Activated naive CD4-positive, alpha-beta T cell treated with anti-CD3 and anti-CD28 coated beads for 36 hours (primary cell): ENCODE measurements around the gene ARHGAP27. TPM values are rescaled to one million over a fixed set of nuclear protein-coding genes. Genes with fewer than 3 reads are reported as not detected.

ENCODE experiments used
- CTCF ChIA-PET: fragments of 350-600 bp; sonication (Branson Sonifier 250); formaldehyde crosslinking; loops from one replicate; lab custom pipeline; 2021; ENCODE audit warnings: antibody characterized with exemption; lab: Charles Lee
- DNase-seq: peaks from one replicate; pipeline ENCODE4 v3.0.0-alpha.2; 2020
- H3K27ac Mint-ChIP-seq: one replicate; pipeline ENCODE4 v1.8.0; 2021; ENCODE audit warnings: mild to moderate bottlenecking, mixed read lengths
- H3K27me3 Mint-ChIP-seq: one replicate; pipeline ENCODE4 v1.8.0; 2021; ENCODE audit warnings: low read depth, mixed read lengths
- H3K36me3 Mint-ChIP-seq: one replicate; pipeline ENCODE4 v1.8.0; 2021; ENCODE audit warnings: low read depth, mixed read lengths
- H3K4me1 Mint-ChIP-seq: one replicate; pipeline ENCODE4 v1.8.0; 2021; ENCODE audit warnings: low read depth, mixed read lengths
- H3K4me3 Mint-ChIP-seq: one replicate; pipeline ENCODE4 v1.8.0; 2021; ENCODE audit warnings: mild to moderate bottlenecking, moderate library complexity, mixed read lengths
- H3K9me3 Mint-ChIP-seq: one replicate; pipeline ENCODE4 v1.8.0; 2021; ENCODE audit warnings: mixed read lengths
- intact Hi-C: fragments of 100-400 bp; cut with micrococcal nuclease; formaldehyde crosslinking; loops from one replicate; pipeline ENCODE4 v1.15.1; 2023
- total RNA-seq, 2 experiments: library from RNA; stranded (reverse); gene quantifications; one replicate each; pipeline ENCODE4 v1.2.3, GENCODE V29; 2021

ARHGAP27 gene
- total RNA-seq, 2 experiments from 2014 or later: 39.5 to 41.3 TPM

DNA sequence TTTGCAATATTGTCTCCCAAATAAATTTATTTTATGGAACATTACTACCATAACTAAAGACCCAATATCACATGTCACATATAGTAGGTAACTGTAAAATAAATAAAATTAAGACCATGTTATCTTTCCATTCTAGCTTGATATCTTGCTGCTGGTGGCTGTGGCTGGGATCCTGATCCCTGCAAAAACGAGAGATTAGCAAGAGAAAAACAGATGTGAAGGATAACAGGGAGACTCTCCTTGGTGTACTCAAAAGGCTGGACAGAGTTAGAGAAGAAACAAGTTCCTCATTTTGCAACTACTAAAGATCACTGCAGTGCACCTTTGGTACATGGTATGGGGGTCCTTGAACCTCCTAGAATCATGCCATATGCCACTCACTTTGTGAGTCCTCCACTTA is 49.7 kb downstream of the ARHGAP27 start:
- CTCF ChIA-PET: interaction anchor here (0.7 to 1.7 kb wide), 2 partner anchors 96 to 106 kb away, joined by 3 to 9 read pairs; no protein-coding TSS in a partner anchor
- Mint-ChIP-seq H3K27me3 (no peaks in the 10 kb centered on the region), H3K36me3 (no peaks in the 10 kb centered on the region), H3K9me3 (no peaks in the 10 kb centered on the region), H3K4me3 (no peak overlapping the region), H3K4me1 (peaks cover 3% of the 10 kb centered on the region), H3K27ac (no peak overlapping the region)
- intact Hi-C loops: no loop called here
- DNase-seq: no peak

GRCh38 chr17:45382226-45382625 is 50.4 kb downstream of the ARHGAP27 start:
- no peaks in the 10 kb centered on the region for H3K36me3 Mint-ChIP-seq
- H3K4me3 Mint-ChIP-seq: no peak overlapping the region
- DNase-seq: no peak
- intact Hi-C loops: no loop called here
- no peaks in the 10 kb centered on the region for H3K9me3 Mint-ChIP-seq
- CTCF ChIA-PET: interaction anchor here (0.8 to 1.7 kb wide), 4 partner anchors 18 to 247 kb away, joined by 3 to 9 read pairs (median 4); partner anchors contain the start of gene ACBD4
- peaks cover 3% of the 10 kb centered on the region for H3K4me1 Mint-ChIP-seq
- H3K27ac Mint-ChIP-seq: no peak overlapping the region
- H3K27me3 Mint-ChIP-seq: no peaks in the 10 kb centered on the region

DNA sequence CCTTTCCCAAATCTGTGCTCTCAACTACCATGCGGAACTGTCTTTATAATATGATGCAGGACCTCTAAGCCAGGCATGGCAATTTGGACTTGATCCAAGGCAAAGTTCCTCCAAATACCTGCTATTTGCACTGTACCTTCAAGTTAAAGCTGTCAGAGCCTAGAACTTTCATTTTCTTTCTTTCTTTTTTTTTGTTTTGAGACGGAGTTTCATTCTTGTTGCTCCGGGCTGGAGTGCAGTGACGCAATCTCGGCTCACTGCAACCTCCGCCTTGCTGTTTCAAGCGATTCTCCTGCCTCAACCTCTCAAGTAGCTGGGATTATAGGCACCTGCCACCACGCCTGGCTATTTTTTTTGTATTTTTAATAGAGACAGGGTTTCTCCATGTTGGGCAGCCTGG is 51.7 kb downstream of the ARHGAP27 start:
- intact Hi-C loops: no loop called here
- H3K4me1 Mint-ChIP-seq: peaks cover 3% of the 10 kb centered on the region
- no peaks in the 10 kb centered on the region for H3K9me3 Mint-ChIP-seq
- H3K36me3 Mint-ChIP-seq: no peaks in the 10 kb centered on the region
- no peaks in the 10 kb centered on the region for H3K27me3 Mint-ChIP-seq
- CTCF ChIA-PET: interaction anchor here (0.9 to 3.2 kb wide), 4 partner anchors 104 to 162 kb away, joined by 4 to 14 read pairs (median 6); no protein-coding TSS in a partner anchor
- no peak overlapping the region for H3K27ac Mint-ChIP-seq
- no peak for DNase-seq
- H3K4me3 Mint-ChIP-seq: no peak overlapping the region

GRCh38 chr17:45380046-45380765 is 52.5 kb downstream of the ARHGAP27 start:
- intact Hi-C loops: no loop called here
- Mint-ChIP-seq H3K4me1 (peaks cover under 1% of the 10 kb centered on the region), H3K9me3 (no peaks in the 10 kb centered on the region), H3K36me3 (no peaks in the 10 kb centered on the region), H3K4me3 (no peak overlapping the region), H3K27ac (no peak overlapping the region), H3K27me3 (no peaks in the 10 kb centered on the region)
- DNase-seq: no peak
- CTCF ChIA-PET: interaction anchor here (0.9 to 3.2 kb wide), 3 partner anchors 103 to 161 kb away, joined by 4 to 14 read pairs (median 6); no protein-coding TSS in a partner anchor

GRCh38 chr17:45377401-45377800 is 55.3 kb downstream of the ARHGAP27 start:
- H3K4me1 Mint-ChIP-seq: peaks cover 1% of the 10 kb centered on the region

GRCh38 chr17:45376171-45377005 is 56.3 kb downstream of the ARHGAP27 start:
- H3K36me3 Mint-ChIP-seq: no peaks in the 10 kb centered on the region
- peaks cover 9% of the 10 kb centered on the region for H3K4me1 Mint-ChIP-seq
- no peak for DNase-seq
- H3K27me3 Mint-ChIP-seq: no peaks in the 10 kb centered on the region
- H3K4me3 Mint-ChIP-seq: no peak overlapping the region
- intact Hi-C loops: no loop called here
- H3K27ac Mint-ChIP-seq: no peak overlapping the region
- CTCF ChIA-PET: interaction anchor here (1.2 to 2.5 kb wide), 3 partner anchors 9 to 157 kb away, joined by 3 to 8 read pairs (median 4); no protein-coding TSS in a partner anchor
- no peaks in the 10 kb centered on the region for H3K9me3 Mint-ChIP-seq

More at GRCh38 chr17:45377401-45377800, 55.3 kb downstream of the ARHGAP27 start:
- Mint-ChIP-seq H3K36me3 (no peaks in the 10 kb centered on the region), H3K27ac (no peak overlapping the region), H3K9me3 (no peaks in the 10 kb centered on the region), H3K27me3 (no peaks in the 10 kb centered on the region), H3K4me3 (no peak overlapping the region)
- intact Hi-C loops: no loop called here
- DNase-seq: no peak
- CTCF ChIA-PET: interaction anchor here (0.8 to 1.0 kb wide), 2 partner anchors 100 to 102 kb away, joined by 3 to 5 read pairs; no protein-coding TSS in a partner anchor

GRCh38 chr17:45374501-45374900 is 58.2 kb downstream of the ARHGAP27 start:
- no peak overlapping the region for H3K27ac Mint-ChIP-seq
- CTCF ChIA-PET: interaction anchor here (1.0 to 2.5 kb wide), 2 partner anchors 10 to 20 kb away, joined by 3 to 8 read pairs; no protein-coding TSS in a partner anchor
- H3K4me3 Mint-ChIP-seq: no peak overlapping the region
- DNase-seq: no peak
- H3K36me3 Mint-ChIP-seq: no peaks in the 10 kb centered on the region
- H3K4me1 Mint-ChIP-seq: peaks cover 17% of the 10 kb centered on the region
- intact Hi-C loops: no loop called here
- no peaks in the 10 kb centered on the region for H3K27me3 Mint-ChIP-seq
- no peaks in the 10 kb centered on the region for H3K9me3 Mint-ChIP-seq

GRCh38 chr17:45372325-45372869 is 60.3 kb downstream of the ARHGAP27 start:
- Mint-ChIP-seq H3K27me3 (no peaks in the 10 kb centered on the region), H3K4me3 (no peak overlapping the region), H3K27ac (no peak overlapping the region), H3K9me3 (no peaks in the 10 kb centered on the region), H3K4me1 (peaks cover 17% of the 10 kb centered on the region), H3K36me3 (no peaks in the 10 kb centered on the region)
- peak; percentile 2 for DNase-seq
- intact Hi-C loops: no loop called here
- CTCF ChIA-PET: interaction anchor here (1.0 to 1.2 kb wide), 2 partner anchors 13 to 95 kb away, joined by 4 to 5 read pairs; no protein-coding TSS in a partner anchor

GRCh38 chr17:45371414-45372324 is 61.0 kb downstream of the ARHGAP27 start:
- DNase-seq: peak; percentile 49

GRCh38 chr17:45370949-45371413 is 61.7 kb downstream of the ARHGAP27 start:
- H3K27me3 Mint-ChIP-seq: no peaks in the 10 kb centered on the region
- H3K4me3 Mint-ChIP-seq: no peak overlapping the region
- H3K36me3 Mint-ChIP-seq: no peaks in the 10 kb centered on the region
- CTCF ChIA-PET: interaction anchor here (0.7 to 1.2 kb wide), 3 partner anchors 14 to 152 kb away, joined by 3 to 5 read pairs (median 4); no protein-coding TSS in a partner anchor
- DNase-seq: peak; percentile 7
- no peaks in the 10 kb centered on the region for H3K9me3 Mint-ChIP-seq
- no peak overlapping the region for H3K27ac Mint-ChIP-seq
- intact Hi-C loops: no loop called here
- peaks cover 17% of the 10 kb centered on the region for H3K4me1 Mint-ChIP-seq

More at GRCh38 chr17:45371414-45372324, 61.0 kb downstream of the ARHGAP27 start:
- no peaks in the 10 kb centered on the region for H3K36me3 Mint-ChIP-seq
- peaks cover 17% of the 10 kb centered on the region for H3K4me1 Mint-ChIP-seq
- H3K4me3 Mint-ChIP-seq: peak overlapping the region; percentile 57
- no peaks in the 10 kb centered on the region for H3K9me3 Mint-ChIP-seq
- intact Hi-C loops: no loop called here
- no peaks in the 10 kb centered on the region for H3K27me3 Mint-ChIP-seq
- H3K27ac Mint-ChIP-seq: no peak overlapping the region
- CTCF ChIA-PET: interaction anchor here (1.0 to 1.2 kb wide), 3 partner anchors 13 to 152 kb away, joined by 4 to 5 read pairs (median 5); no protein-coding TSS in a partner anchor

DNA sequence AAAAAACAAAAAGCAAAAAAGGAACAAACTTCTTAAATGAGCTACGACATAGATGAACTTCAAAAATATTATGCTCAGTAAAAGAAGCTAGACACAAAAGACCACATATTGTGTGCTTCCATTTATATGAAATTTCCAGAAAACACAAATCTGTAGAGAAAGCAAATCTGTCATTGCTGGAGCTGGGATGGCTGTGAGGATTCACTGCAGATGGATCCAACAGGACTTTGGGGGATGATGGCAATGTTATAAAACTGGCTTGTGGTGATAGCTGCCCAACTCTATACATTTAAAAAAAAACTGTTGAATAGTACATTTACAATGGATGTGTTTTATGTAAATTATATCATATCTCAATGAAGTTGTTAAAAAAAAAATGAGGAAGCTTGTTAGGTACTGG is 63.2 kb downstream of the ARHGAP27 start:
- no peaks in the 10 kb centered on the region for H3K27me3 Mint-ChIP-seq
- DNase-seq: no peak
- no peak overlapping the region for H3K27ac Mint-ChIP-seq
- CTCF ChIA-PET: interaction anchor here (0.8 to 1.4 kb wide), 3 partner anchors 9 to 92 kb away, joined by 3 to 6 read pairs (median 3); no protein-coding TSS in a partner anchor
- no peaks in the 10 kb centered on the region for H3K9me3 Mint-ChIP-seq
- peaks cover 17% of the 10 kb centered on the region for H3K4me1 Mint-ChIP-seq
- H3K36me3 Mint-ChIP-seq: no peaks in the 10 kb centered on the region
- no peak overlapping the region for H3K4me3 Mint-ChIP-seq
- intact Hi-C loops: no loop called here
